Osteocyte (in vitro differentiated cells): Measurements from ENCODE around the gene POU4F3. TPM values are rescaled to one million over a fixed set of nuclear protein-coding genes. Genes with fewer than 3 reads are reported as not detected.

ENCODE experiments used
- DNase-seq: peaks from one replicate; pipeline ENCODE4 v3.0.0; 2021; ENCODE audit warnings: mixed read lengths; ENCODE audit not compliant: unreplicated experiment; ENCODE audit errors: extremely low spot score
- H3K27ac Mint-ChIP-seq: one replicate; pipeline ENCODE4 v1.8.0; 2021; ENCODE audit warnings: mild to moderate bottlenecking, mixed read lengths; ENCODE audit not compliant: unreplicated experiment
- H3K27me3 Mint-ChIP-seq: one replicate; pipeline ENCODE4 v1.8.0; 2021; ENCODE audit warnings: mixed read lengths; ENCODE audit not compliant: unreplicated experiment
- H3K36me3 Mint-ChIP-seq: one replicate; pipeline ENCODE4 v1.8.0; 2021; ENCODE audit warnings: mixed read lengths; ENCODE audit not compliant: unreplicated experiment
- H3K4me1 Mint-ChIP-seq: one replicate; pipeline ENCODE4 v1.8.0; 2021; ENCODE audit warnings: mixed read lengths; ENCODE audit not compliant: unreplicated experiment
- H3K4me3 Mint-ChIP-seq: one replicate; pipeline ENCODE4 v1.8.0; 2021; ENCODE audit warnings: mild to moderate bottlenecking, moderate library complexity, mixed read lengths; ENCODE audit not compliant: unreplicated experiment
- H3K9me3 Mint-ChIP-seq: one replicate; pipeline ENCODE4 v1.8.0; 2021; ENCODE audit warnings: mixed read lengths; ENCODE audit not compliant: unreplicated experiment
- CTCF ChIP-seq: fragments of 200-600 bp; sonication (generic); IDR thresholded peaks from 2 replicates; pipeline ENCODE4 v1.5.0; 2021; ENCODE audit warnings: antibody characterized with exemption, mild to moderate bottlenecking, moderate library complexity
- total RNA-seq: library from RNA; stranded (reverse); gene quantifications from 2 replicates; pipeline ENCODE4 v1.2.1, GENCODE V29; 2021

POU4F3 gene
- total RNA-seq, 1 donor from 2014 or later: not detected

DNA sequence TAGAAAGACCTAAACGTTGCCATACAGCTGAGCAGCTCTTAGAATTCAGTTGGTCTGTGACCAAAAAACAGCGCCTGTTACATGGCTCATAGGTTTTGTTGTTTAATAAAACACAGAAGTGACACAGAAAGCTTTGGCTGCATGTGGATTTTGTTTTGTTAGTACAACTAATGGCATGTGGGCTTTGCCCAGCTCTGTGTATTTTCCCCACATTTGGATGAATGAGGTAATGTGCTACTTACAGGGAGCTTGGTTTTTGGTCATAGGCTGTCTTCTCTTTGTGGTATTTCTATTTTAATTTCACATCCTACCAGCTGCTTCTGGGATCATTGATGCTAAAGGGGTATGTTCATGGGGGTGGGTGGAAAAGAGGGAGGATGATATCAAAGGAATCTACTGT lies 37.0 kb upstream of the POU4F3 start:
- no peaks in the 10 kb centered on the region for H3K36me3 Mint-ChIP-seq
- TF ChIP-seq CTCF: no peak
- no peak for DNase-seq
- H3K27ac Mint-ChIP-seq: no peak overlapping the region
- no peaks in the 10 kb centered on the region for H3K9me3 Mint-ChIP-seq
- H3K4me3 Mint-ChIP-seq: no peak overlapping the region
- H3K4me1 Mint-ChIP-seq: no peaks in the 10 kb centered on the region
- H3K27me3 Mint-ChIP-seq: peaks cover 48% of the 10 kb centered on the region

- Mint-ChIP-seq H3K36me3 (no peaks in the 10 kb centered on the region), H3K27me3 (peaks cover 55% of the 10 kb centered on the region), H3K4me3 (no peak overlapping the region), H3K9me3 (no peaks in the 10 kb centered on the region), H3K4me1 (no peaks in the 10 kb centered on the region), H3K27ac (no peak overlapping the region)
- no peak for TF ChIP-seq CTCF
- no peak for DNase-seq
These were observed 36.2 kb upstream of the POU4F3 start for GRCh38 chr5:146302406-146302805.

DNA sequence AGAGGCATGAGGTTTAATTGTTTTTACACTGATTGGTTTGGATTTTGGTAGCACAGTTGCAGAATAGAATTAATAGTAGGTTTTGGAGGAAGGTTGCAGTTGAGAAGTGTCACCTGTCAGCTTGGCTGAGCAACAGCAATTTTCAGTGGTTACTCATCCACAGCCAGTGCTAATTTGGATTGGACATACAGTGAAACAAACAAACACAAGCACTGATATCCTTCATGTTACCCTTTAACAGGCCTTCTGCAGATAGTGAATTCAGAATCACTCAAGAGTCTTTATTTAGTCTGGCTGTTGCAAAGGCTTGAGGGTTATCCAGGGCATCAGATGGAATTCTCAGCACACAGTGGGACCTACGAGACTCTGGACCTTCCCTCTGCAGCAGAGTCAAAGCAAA lies 31.8 kb upstream of the POU4F3 start:
- Mint-ChIP-seq H3K27me3 (peaks cover 62% of the 10 kb centered on the region), H3K9me3 (no peaks in the 10 kb centered on the region), H3K4me1 (no peaks in the 10 kb centered on the region), H3K36me3 (no peaks in the 10 kb centered on the region), H3K27ac (no peak overlapping the region), H3K4me3 (no peak overlapping the region)
- no peak for TF ChIP-seq CTCF
- no peak for DNase-seq

DNA sequence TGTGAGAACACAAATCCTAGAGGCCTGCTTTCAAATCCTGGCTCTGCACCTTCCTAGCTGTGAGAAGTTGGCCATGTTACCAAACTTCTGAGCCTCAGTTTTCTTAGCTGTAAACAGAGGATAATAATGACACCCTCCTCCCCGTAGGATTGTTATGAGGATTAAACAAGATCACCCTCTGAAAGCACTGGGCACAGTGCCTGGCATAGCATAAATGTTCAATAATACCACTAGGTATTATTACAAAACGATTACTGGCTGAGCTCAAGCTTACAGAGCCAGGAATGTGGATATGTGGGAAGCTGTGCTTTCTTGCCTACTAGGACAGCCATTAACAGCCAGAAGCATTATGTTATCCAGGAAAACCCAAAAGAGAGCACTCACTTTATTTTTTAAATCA lies 30.8 kb upstream of the POU4F3 start:
- H3K27me3 Mint-ChIP-seq: peaks cover 61% of the 10 kb centered on the region
- H3K36me3 Mint-ChIP-seq: no peaks in the 10 kb centered on the region
- H3K9me3 Mint-ChIP-seq: no peaks in the 10 kb centered on the region
- no peaks in the 10 kb centered on the region for H3K4me1 Mint-ChIP-seq
- no peak for DNase-seq
- H3K27ac Mint-ChIP-seq: no peak overlapping the region
- no peak overlapping the region for H3K4me3 Mint-ChIP-seq
- TF ChIP-seq CTCF: no peak

- H3K36me3 Mint-ChIP-seq: no peaks in the 10 kb centered on the region
- TF ChIP-seq CTCF: no peak
- H3K27me3 Mint-ChIP-seq: peaks cover 52% of the 10 kb centered on the region
- H3K4me1 Mint-ChIP-seq: no peaks in the 10 kb centered on the region
- no peak overlapping the region for H3K27ac Mint-ChIP-seq
- no peak for DNase-seq
- no peaks in the 10 kb centered on the region for H3K9me3 Mint-ChIP-seq
- H3K4me3 Mint-ChIP-seq: no peak overlapping the region
These were observed 28.1 kb upstream of the POU4F3 start for GRCh38 chr5:146310540-146310939.
